ENCODE data around the gene YIPF2.
A peak's percentile ranks its signal among the peaks of the same experiment; 100 is the strongest.

Gene YIPF2

GRCh38 chr19:10874024-10874423 lies 54.4 kb downstream of the YIPF2 start:
- no peak for DNase-seq (ENCODE audit: low read depth)

- DNase-seq (ENCODE audit: low read depth): peak; percentile 15
Observed at GRCh38 chr19:10872546-10873107, 55.8 kb downstream of the YIPF2 start.

Data from stimulated activated CD8-positive, alpha-beta memory T cell treated with anti-CD3 and anti-CD28 coated beads, Interleukin-4, amount 100 ng/mL, for 24 hours (primary cell).